Pancreas (tissue), 10 donors: ENCODE measurements around the gene PCLO. TPM values are rescaled to one million over a fixed set of nuclear protein-coding genes. Genes with fewer than 3 reads are reported as not detected.

Experiments used
- ATAC-seq, 4 donors: fragments of 200-7000 bp; cut with Tn5 transposase; one replicate each; pipeline versions ENCODE4 v1.8.0 to v1.9.1; 2020; ENCODE audit warnings: mild to moderate bottlenecking in 4 of 4, moderate library complexity in 4 of 4
- DNase-seq, 6 donors: peaks; one replicate each; pipeline ENCODE4 v3.0.0-alpha.2; 2020
- FAIRE-seq: peaks from 2 replicates; lab custom pipeline; 2012; peaks lifted over from hg19 to GRCh38; lab: Jason Lieb, UNC
- H3K27ac ChIP-seq, 4 donors: fragments of 200-600 bp; sonication (generic); 1 replicate in 3 of 4; 2 replicates in 1 of 4; pipeline versions ENCODE4 v1.5.0 to v1.8.0; 2020
- H3K27me3 ChIP-seq, 4 donors: fragments of 200-600 bp; one replicate each; pipeline ENCODE4 v1.8.0; 2021
- H3K36me3 ChIP-seq, 3 donors: fragments of 200-600 bp; sonication (generic) in 1 of 3; one replicate each; pipeline versions ENCODE4 v1.5.0 to v1.8.0; 2020 to 2021
- H3K4me1 ChIP-seq, 3 donors: fragments of 200-600 bp; one replicate each; pipeline ENCODE4 v1.8.0; 2021
- H3K4me3 ChIP-seq, 4 donors: fragments of 200-600 bp; sonication (generic) in 2 of 4; one replicate each; pipeline versions ENCODE4 v1.5.0 to v1.8.0; 2020 to 2021
- H3K9me3 ChIP-seq, 4 donors: fragments of 200-600 bp; one replicate each; pipeline ENCODE4 v1.8.0; 2021
- CTCF ChIP-seq, 4 donors: fragments of 200-600 bp; sonication (generic) in 3 of 4; IDR thresholded peaks; one replicate each; pipeline versions ENCODE4 v1.5.0 to v1.8.0; 2021; ENCODE audit warnings: antibody characterized with exemption in 4 of 4
- intact Hi-C, 3 donors: fragments of 100-400 bp; cut with DNase I; formaldehyde crosslinking; loops; one replicate each; pipeline versions ENCODE4 v1.11.1 to v1.14.2; 2022
- polyA plus RNA-seq, 2 donors: library from polyadenylated mRNA; stranded (reverse); fragments of 200-250 nt; gene quantifications; one replicate each; pipeline ENCODE4 v1.2.3, GENCODE V29; 2013
- total RNA-seq, 6 donors: library from RNA; stranded (reverse); fragmentation: NEBNext Ultra II Directional in 4 of 6; extraction: Animal tissue kit (Norgen Biotek cat#: 25700) in 4 of 6; gene quantifications; one replicate each; pipeline versions ENCODE4 v1.2.1 to v1.2.4, GENCODE V29; 2021 to 2023
- donor health status: healthy with polysubstance abuse.
- donor health status: DM: no; HTN: no; CAD: no; lungs with moderate emphysema.
- donor health status: DM: no; HTN: no; CAD: no.
- donor health status: control.
- donor health status: control.
- donor health status: Bipolar disorder and iron deficiency.
- donor health status: DM: yes; HTN: yes; CAD: no.
- donor health status: DM: no; HTN: no; CAD: no.
- donor health status: DM: no; HTN: no; CAD: no.
- donor health status: DM: yes; HTN: yes; CAD: no.

PCLO gene
- total and polyA plus RNA-seq, 8 donors = 1.9 to 5.6 (median 4.6) TPM

- no peaks in the 10 kb centered on the region for H3K9me3 ChIP-seq
- ATAC-seq (no peak), DNase-seq (no peak), FAIRE-seq (no peak)
- peaks cover 0 to 7% (median 0%) of the 10 kb centered on the region in 3 donors for H3K4me1 ChIP-seq
- intact Hi-C loops = no loop called here
- no peak overlapping the region for H3K4me3 ChIP-seq
- H3K27ac ChIP-seq = no peak overlapping the region
- H3K27me3 ChIP-seq = no peaks in the 10 kb centered on the region
- no peak for TF ChIP-seq CTCF (IDR thresholded peaks at IDR 0.05)
- no peaks in the 10 kb centered on the region for H3K36me3 ChIP-seq
These were observed 458.6 kb downstream of the PCLO start for GRCh38 chr7:82704121-82704520.
